IMR-90 (cell line): ENCODE results near the gene NFX1. TPM values are rescaled to one million over a fixed set of nuclear protein-coding genes. Genes with fewer than 3 reads are reported as not detected.

ENCODE experiments used
- ATAC-seq: fragments of 200-7000 bp; cut with Tn5 transposase; 2 replicates; pipeline ENCODE4 v1.9.1; 2020; ENCODE audit warnings: low read depth, mild to moderate bottlenecking, moderate library complexity
- BruUV-seq: library from RNA; stranded (reverse); fragments of 400-500 nt; replicated peaks from 2 replicates; lab custom pipeline; 2021; lab: Mats Ljungman, UMichigan
- CTCF ChIA-PET: fragments of 300-600 bp; formaldehyde crosslinking; extraction: SDS; loops from one replicate; lab custom pipeline; 2021; ENCODE audit warnings: antibody characterized with exemption; lab: Yijun Ruan, JAX
- POLR2A ChIA-PET: fragments of 300-600 bp; sonication (Branson Sonifier 250); formaldehyde crosslinking; loops from one replicate; lab custom pipeline; 2022; ENCODE audit warnings: antibody characterized with exemption; ENCODE audit not compliant: unreplicated experiment; lab: Charles Lee
- DNase-seq: peaks from one replicate; pipeline ENCODE4 v3.0.0; 2013
- H2AFZ ChIP-seq: replicated peaks from 2 replicates; pipeline ENCODE3; 2013; ENCODE audit warnings: low read length, mild to moderate bottlenecking; ENCODE audit not compliant: poor library complexity
- H2AK5ac ChIP-seq: 2 replicates; pipeline ENCODE4 v1.6.1; 2013; ENCODE audit warnings: low read depth, low read length, inconsistent platforms
- H2AK9ac ChIP-seq: replicated peaks from 2 replicates; pipeline ENCODE3; 2013; ENCODE audit warnings: mild to moderate bottlenecking, low read depth, low read length, moderate library complexity; ENCODE audit not compliant: poor library complexity
- H2BK120ac ChIP-seq: 2 replicates; pipeline ENCODE4 v1.6.1; 2013; ENCODE audit warnings: low read depth, low read length, inconsistent platforms
- H2BK15ac ChIP-seq: 3 replicates; pipeline ENCODE4 v1.6.1; 2013; ENCODE audit warnings: low read depth, low read length, inconsistent platforms
- H2BK20ac ChIP-seq: 2 replicates; pipeline ENCODE4 v1.6.1; 2013; ENCODE audit warnings: low read depth, mild to moderate bottlenecking, inconsistent platforms, low read length, moderate library complexity
- H2BK5ac ChIP-seq: 2 replicates; pipeline ENCODE4 v1.6.1; 2013; ENCODE audit warnings: mild to moderate bottlenecking, low read depth, low read length, inconsistent platforms; ENCODE audit not compliant: poor library complexity, severe bottlenecking
- H3K14ac ChIP-seq: replicated peaks from 2 replicates; pipeline ENCODE4 v1.6.1; 2013; ENCODE audit warnings: low read depth, low read length, inconsistent platforms
- H3K18ac ChIP-seq: 2 replicates; pipeline ENCODE4 v1.6.1; 2013; ENCODE audit warnings: low read depth, low read length, control low read depth
- H3K23ac ChIP-seq: 2 replicates; pipeline ENCODE4 v1.6.1; 2013; ENCODE audit warnings: low read depth, low read length, inconsistent platforms
- H3K27ac ChIP-seq: 2 replicates; pipeline ENCODE4 v1.5.1; 2013; ENCODE audit warnings: mild to moderate bottlenecking, control low read depth, low read length; ENCODE audit not compliant: insufficient read depth
- H3K27me3 ChIP-seq: 2 replicates; pipeline ENCODE4 v1.6.1; 2013; ENCODE audit warnings: low read length; ENCODE audit not compliant: control insufficient read depth, insufficient read depth
- H3K36me3 ChIP-seq: 2 replicates; pipeline ENCODE4 v1.6.1; 2013; ENCODE audit warnings: low read length, mixed read lengths; ENCODE audit not compliant: control insufficient read depth, insufficient read depth
- H3K4ac ChIP-seq: 2 replicates; pipeline ENCODE4 v1.6.1; 2013; ENCODE audit warnings: low read depth, low read length, inconsistent platforms
- H3K4me1 ChIP-seq: 2 replicates; pipeline ENCODE4 v1.6.1; 2013; ENCODE audit warnings: low read length, mixed read lengths; ENCODE audit not compliant: control insufficient read depth, insufficient read depth
- H3K4me2 ChIP-seq: 2 replicates; pipeline ENCODE4 v1.6.1; 2013; ENCODE audit warnings: low read depth, mild to moderate bottlenecking, control low read depth, low read length, moderate library complexity
- H3K4me3 ChIP-seq: 2 replicates; pipeline ENCODE4 v1.5.1; 2013; ENCODE audit warnings: low read depth, mild to moderate bottlenecking, control low read depth, low read length, moderate library complexity; ENCODE audit not compliant: insufficient read depth
- H3K56ac ChIP-seq: 2 replicates; pipeline ENCODE4 v1.6.1; 2013; ENCODE audit warnings: low read length, inconsistent platforms; ENCODE audit not compliant: insufficient read depth; ENCODE audit errors: extremely low read depth
- H3K79me1 ChIP-seq, 2 experiments: 2 replicates each; pipeline ENCODE4 v1.6.1; 2013; ENCODE audit warnings: low read length in 2 of 2, inconsistent platforms in 1 of 2, low read depth in 1 of 2
- H3K9ac ChIP-seq: 2 replicates; pipeline ENCODE4 v1.6.1; 2013; ENCODE audit warnings: low read depth, low read length, control low read depth
- H3K9me1 ChIP-seq: 2 replicates; pipeline ENCODE4 v1.6.1; 2013; ENCODE audit warnings: low read length, inconsistent platforms; ENCODE audit not compliant: insufficient read depth
- H3K9me3 ChIP-seq: 2 replicates; pipeline ENCODE4 v1.6.1; 2013; ENCODE audit warnings: low read length; ENCODE audit not compliant: control insufficient read depth, insufficient read depth
- H4K20me1 ChIP-seq: 2 replicates; pipeline ENCODE4 v1.6.1; 2013; ENCODE audit warnings: low read length, inconsistent platforms; ENCODE audit not compliant: insufficient read depth
- H4K5ac ChIP-seq: 2 replicates; pipeline ENCODE4 v1.6.1; 2013; ENCODE audit warnings: mild to moderate bottlenecking, low read depth, low read length, control low read depth
- H4K8ac ChIP-seq, 2 experiments: 2 replicates each; pipeline ENCODE4 v1.6.1; 2013; ENCODE audit warnings: low read depth in 2 of 2, low read length in 2 of 2, control low read depth in 1 of 2, inconsistent platforms in 1 of 2
- H4K91ac ChIP-seq: 2 replicates; pipeline ENCODE4 v1.6.1; 2013; ENCODE audit warnings: low read depth, low read length, inconsistent platforms; ENCODE audit not compliant: insufficient read depth
- BHLHE40 ChIP-seq: fragments of 150-350 bp; IDR thresholded peaks from 2 replicates; pipeline ENCODE4 v1.6.1; 2016; ENCODE audit warnings: mild to moderate bottlenecking, low read depth, low read length
- CTCF ChIP-seq: conservative IDR thresholded peaks from 2 replicates; pipeline ENCODE4 v1.5.1; 2012; ENCODE audit warnings: mild to moderate bottlenecking, low read depth, low read length, improper control_type of control experiment
- MAFK ChIP-seq: IDR thresholded peaks from 2 replicates; pipeline ENCODE4 v1.6.1; 2012; ENCODE audit warnings: low read depth, low read length, improper control_type of control experiment
- MAZ ChIP-seq: IDR thresholded peaks from 2 replicates; pipeline ENCODE4 v1.6.1; 2012; ENCODE audit warnings: low read depth, mild to moderate bottlenecking, low read length, improper control_type of control experiment, moderate library complexity, borderline replicate concordance
- RAD21 ChIP-seq: IDR thresholded peaks from 2 replicates; pipeline ENCODE4 v1.6.1; 2012; ENCODE audit warnings: low read length, improper control_type of control experiment
- RCOR1 ChIP-seq: IDR thresholded peaks from 2 replicates; pipeline ENCODE4 v1.6.1; 2012; ENCODE audit warnings: mild to moderate bottlenecking, low read length, improper control_type of control experiment; ENCODE audit not compliant: insufficient replicate concordance
- RFX5 ChIP-seq: IDR thresholded peaks from 2 replicates; pipeline ENCODE4 v1.8.0; 2012; ENCODE audit warnings: low read depth, mild to moderate bottlenecking, low read length, moderate library complexity
- SMC3 ChIP-seq: fragments of 150-350 bp; IDR thresholded peaks from 2 replicates; pipeline ENCODE4 v1.6.1; 2016; ENCODE audit warnings: low read depth, mild to moderate bottlenecking, antibody characterized with exemption, low read length, moderate library complexity
- WGBS, 2 experiments: methylation state at CpG; one replicate each; pipeline versions ENCODE4 v1.1.5 to v1.1.7; 2013; ENCODE audit warnings: missing lambda C conversion rate in 2 of 2; ENCODE audit not compliant: insufficient read length in 1 of 2; ENCODE audit errors: extremely low coverage in 2 of 2; 5-methylcytosine and 5-hydroxymethylcytosine counted together
- dilution Hi-C: fragments of 300-500 bp; cut with HindIII; formaldehyde crosslinking; loops from one replicate; pipeline ENCODE4 v1.14.3; 2018; ENCODE audit warnings: low sequenced_read_pairs; ENCODE audit not compliant: unreplicated experiment
- in situ Hi-C: fragments of 300-500 bp; cut with MboI; formaldehyde crosslinking; loops from 3 replicates; pipeline ENCODE4 v1.14.3; 2019; ENCODE audit warnings: low sequenced_read_pairs, inconsistent platforms, mixed read lengths
- intact Hi-C: fragments of 100-400 bp; cut with micrococcal nuclease; formaldehyde crosslinking; loops from 2 replicates; pipeline ENCODE4 v1.10.0; 2022
- polyA plus RNA-seq, 3 experiments: library from polyadenylated mRNA; depleted of rRNA; stranded (reverse); fragments of >200 nt; gene quantifications; 2 replicates each; pipeline ENCODE4 v1.2.3, GENCODE V29; 2012; ENCODE audit warnings: low replicate concordance in 1 of 3
- total RNA-seq: library from RNA; depleted of rRNA; stranded (reverse); fragments of >200 nt; gene quantifications from 2 replicates; pipeline ENCODE4 v1.2.3, GENCODE V29; 2012

NFX1 gene
- total and polyA plus RNA-seq, 2 of the 4 experiments (the other 2 are of a cell fraction): 27.0 to 36.0 TPM

- no peak for TF ChIP-seq BHLHE40
- TF ChIP-seq MAZ: no peak
- no peak for TF ChIP-seq RAD21
- TF ChIP-seq SMC3: no peak
- no peak for TF ChIP-seq MAFK
- TF ChIP-seq RCOR1: no peak
- no peak for TF ChIP-seq CTCF
- no peak for TF ChIP-seq RFX5
- H2AK9ac ChIP-seq: no peak overlapping the region
- dilution Hi-C loops (no loop called here), intact Hi-C loops (no loop called here), in situ Hi-C loops (no loop called here)
- no peak overlapping the region for H2AK5ac ChIP-seq
- no peak overlapping the region for H2BK5ac ChIP-seq
- no peak overlapping the region for H4K5ac ChIP-seq
- no peak overlapping the region for H3K27ac ChIP-seq
- ChIA-PET POLR2A (no interaction called here), CTCF (no interaction called here)
- no peaks in the 10 kb centered on the region for H4K20me1 ChIP-seq
- no peak overlapping the region for H3K9ac ChIP-seq
- H3K14ac ChIP-seq: no peak overlapping the region
- H4K91ac ChIP-seq: no peak overlapping the region
- no peaks in the 10 kb centered on the region for H3K27me3 ChIP-seq
- no peaks in the 10 kb centered on the region for H3K9me1 ChIP-seq
- no TSS peak for BruUV-seq
- H2BK120ac ChIP-seq: no peak overlapping the region
- no peak overlapping the region for H3K4me2 ChIP-seq
- H3K36me3 ChIP-seq: no peaks in the 10 kb centered on the region
- H3K4me1 ChIP-seq: no peaks in the 10 kb centered on the region
- no peaks in the 10 kb centered on the region for H3K9me3 ChIP-seq
- no peak overlapping the region for H3K23ac ChIP-seq
- no peak overlapping the region for H3K18ac ChIP-seq
- no peak overlapping the region for H4K8ac ChIP-seq
- no peak overlapping the region for H2BK15ac ChIP-seq
- H2AFZ ChIP-seq: no peak overlapping the region
- 88% methylated on average over 4 of the region's 5 CpGs; no CpG with 5 or more reads in 1 of the 2 experiments for WGBS, 2 experiments
- H3K4ac ChIP-seq: no peak overlapping the region
- H3K4me3 ChIP-seq: no peak overlapping the region
- no peaks in the 10 kb centered on the region for H3K79me1 ChIP-seq
- ATAC-seq (no peak; the same call in 1 of the 2 replicates), DNase-seq (no peak)
- H2BK20ac ChIP-seq: no peak overlapping the region
- no peak overlapping the region for H3K56ac ChIP-seq
These were observed 90.2 kb downstream of the NFX1 start for GRCh38 chr9:33380390-33381094.
